ENCODE results near the gene CADPS. TPM values are rescaled to one million over a fixed set of nuclear protein-coding genes. Genes with fewer than 3 reads are reported as not detected.

Gene CADPS
- polyA plus RNA-seq, 1 donor from 2014 or later, result 118 TPM

DNA sequence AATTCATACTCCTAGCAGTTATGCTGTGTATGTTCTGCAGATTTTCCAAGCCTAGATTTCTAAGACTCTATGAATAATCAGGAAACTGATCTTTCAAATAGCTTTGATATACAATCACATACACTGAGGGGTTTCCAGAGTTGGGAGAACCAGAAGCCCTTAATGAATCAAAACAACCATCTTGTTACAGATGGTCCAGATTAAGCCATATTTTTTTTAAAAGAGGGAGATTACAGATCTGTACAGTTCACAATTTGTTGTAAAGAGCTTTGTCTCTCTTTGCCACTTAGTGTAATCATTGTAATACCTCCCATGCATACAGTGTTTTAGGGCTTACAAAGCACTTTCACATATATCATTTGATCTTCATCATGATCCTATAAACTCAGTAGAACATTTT lies 47.7 kb downstream of the CADPS start:
- H3K4me2 ChIP-seq (ENCODE audit: low read length), result no peak overlapping the region
- no peaks in the 10 kb centered on the region for H4K20me1 ChIP-seq (ENCODE audit: insufficient read depth)
- no peak overlapping the region for H3K4me3 ChIP-seq (ENCODE audit: low read length)
- peaks cover 5% of the 10 kb centered on the region for H3K27me3 ChIP-seq (ENCODE audit: insufficient read depth, low read depth, low read length)
- no peaks in the 10 kb centered on the region for H3K36me3 ChIP-seq (ENCODE audit: insufficient read depth, low read length)
- H3K9ac ChIP-seq (ENCODE audit: low read length), result no peak overlapping the region
- no peak overlapping the region for H3K27ac ChIP-seq (ENCODE audit: low read length)
- no peak overlapping the region for H2AFZ ChIP-seq (ENCODE audit: low read depth, low read length)
- no peaks in the 10 kb centered on the region for H3F3A ChIP-seq (ENCODE audit: insufficient read depth, low read length, poor library complexity, severe bottlenecking)
- H3K9me2 ChIP-seq (ENCODE audit: insufficient read depth, low read length), result no peaks in the 10 kb centered on the region
- TF ChIP-seq RAD21 (conservative IDR thresholded peaks at IDR 0.05) (no peak), POLR2AphosphoS5 (IDR thresholded peaks at IDR 0.05) (no peak), EZH2 (IDR thresholded peaks at IDR 0.05; ENCODE audit: borderline replicate concordance, insufficient read depth, low read length, poor library complexity, severe bottlenecking) (no peak), TAF1 (IDR thresholded peaks at IDR 0.05; ENCODE audit: low read depth) (no peak), MXI1 (conservative IDR thresholded peaks at IDR 0.05; ENCODE audit: poor library complexity, severe bottlenecking) (no peak), EP300 (conservative IDR thresholded peaks at IDR 0.05; ENCODE audit: poor library complexity, severe bottlenecking) (no peak), SMC3 (conservative IDR thresholded peaks at IDR 0.05; ENCODE audit: poor library complexity) (no peak)
- TF ChIP-seq, protein P1, sequence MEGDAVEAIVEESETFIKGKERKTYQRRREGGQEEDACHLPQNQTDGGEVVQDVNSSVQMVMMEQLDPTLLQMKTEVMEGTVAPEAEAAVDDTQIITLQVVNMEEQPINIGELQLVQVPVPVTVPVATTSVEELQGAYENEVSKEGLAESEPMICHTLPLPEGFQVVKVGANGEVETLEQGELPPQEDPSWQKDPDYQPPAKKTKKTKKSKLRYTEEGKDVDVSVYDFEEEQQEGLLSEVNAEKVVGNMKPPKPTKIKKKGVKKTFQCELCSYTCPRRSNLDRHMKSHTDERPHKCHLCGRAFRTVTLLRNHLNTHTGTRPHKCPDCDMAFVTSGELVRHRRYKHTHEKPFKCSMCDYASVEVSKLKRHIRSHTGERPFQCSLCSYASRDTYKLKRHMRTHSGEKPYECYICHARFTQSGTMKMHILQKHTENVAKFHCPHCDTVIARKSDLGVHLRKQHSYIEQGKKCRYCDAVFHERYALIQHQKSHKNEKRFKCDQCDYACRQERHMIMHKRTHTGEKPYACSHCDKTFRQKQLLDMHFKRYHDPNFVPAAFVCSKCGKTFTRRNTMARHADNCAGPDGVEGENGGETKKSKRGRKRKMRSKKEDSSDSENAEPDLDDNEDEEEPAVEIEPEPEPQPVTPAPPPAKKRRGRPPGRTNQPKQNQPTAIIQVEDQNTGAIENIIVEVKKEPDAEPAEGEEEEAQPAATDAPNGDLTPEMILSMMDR (IDR thresholded peaks at IDR 0.05; ENCODE audit: poor library complexity, severe bottlenecking), result no peak
- TF ChIP-seq, protein P2, sequence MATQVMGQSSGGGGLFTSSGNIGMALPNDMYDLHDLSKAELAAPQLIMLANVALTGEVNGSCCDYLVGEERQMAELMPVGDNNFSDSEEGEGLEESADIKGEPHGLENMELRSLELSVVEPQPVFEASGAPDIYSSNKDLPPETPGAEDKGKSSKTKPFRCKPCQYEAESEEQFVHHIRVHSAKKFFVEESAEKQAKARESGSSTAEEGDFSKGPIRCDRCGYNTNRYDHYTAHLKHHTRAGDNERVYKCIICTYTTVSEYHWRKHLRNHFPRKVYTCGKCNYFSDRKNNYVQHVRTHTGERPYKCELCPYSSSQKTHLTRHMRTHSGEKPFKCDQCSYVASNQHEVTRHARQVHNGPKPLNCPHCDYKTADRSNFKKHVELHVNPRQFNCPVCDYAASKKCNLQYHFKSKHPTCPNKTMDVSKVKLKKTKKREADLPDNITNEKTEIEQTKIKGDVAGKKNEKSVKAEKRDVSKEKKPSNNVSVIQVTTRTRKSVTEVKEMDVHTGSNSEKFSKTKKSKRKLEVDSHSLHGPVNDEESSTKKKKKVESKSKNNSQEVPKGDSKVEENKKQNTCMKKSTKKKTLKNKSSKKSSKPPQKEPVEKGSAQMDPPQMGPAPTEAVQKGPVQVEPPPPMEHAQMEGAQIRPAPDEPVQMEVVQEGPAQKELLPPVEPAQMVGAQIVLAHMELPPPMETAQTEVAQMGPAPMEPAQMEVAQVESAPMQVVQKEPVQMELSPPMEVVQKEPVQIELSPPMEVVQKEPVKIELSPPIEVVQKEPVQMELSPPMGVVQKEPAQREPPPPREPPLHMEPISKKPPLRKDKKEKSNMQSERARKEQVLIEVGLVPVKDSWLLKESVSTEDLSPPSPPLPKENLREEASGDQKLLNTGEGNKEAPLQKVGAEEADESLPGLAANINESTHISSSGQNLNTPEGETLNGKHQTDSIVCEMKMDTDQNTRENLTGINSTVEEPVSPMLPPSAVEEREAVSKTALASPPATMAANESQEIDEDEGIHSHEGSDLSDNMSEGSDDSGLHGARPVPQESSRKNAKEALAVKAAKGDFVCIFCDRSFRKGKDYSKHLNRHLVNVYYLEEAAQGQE (IDR thresholded peaks at IDR 0.05; ENCODE audit: borderline replicate concordance), result no peak
- no peaks in the 10 kb centered on the region for H3K9me3 ChIP-seq (ENCODE audit: low read length)
- H3K79me2 ChIP-seq (replicated peaks; ENCODE audit: insufficient read depth, low read length), result no peaks in the 10 kb centered on the region

DNA sequence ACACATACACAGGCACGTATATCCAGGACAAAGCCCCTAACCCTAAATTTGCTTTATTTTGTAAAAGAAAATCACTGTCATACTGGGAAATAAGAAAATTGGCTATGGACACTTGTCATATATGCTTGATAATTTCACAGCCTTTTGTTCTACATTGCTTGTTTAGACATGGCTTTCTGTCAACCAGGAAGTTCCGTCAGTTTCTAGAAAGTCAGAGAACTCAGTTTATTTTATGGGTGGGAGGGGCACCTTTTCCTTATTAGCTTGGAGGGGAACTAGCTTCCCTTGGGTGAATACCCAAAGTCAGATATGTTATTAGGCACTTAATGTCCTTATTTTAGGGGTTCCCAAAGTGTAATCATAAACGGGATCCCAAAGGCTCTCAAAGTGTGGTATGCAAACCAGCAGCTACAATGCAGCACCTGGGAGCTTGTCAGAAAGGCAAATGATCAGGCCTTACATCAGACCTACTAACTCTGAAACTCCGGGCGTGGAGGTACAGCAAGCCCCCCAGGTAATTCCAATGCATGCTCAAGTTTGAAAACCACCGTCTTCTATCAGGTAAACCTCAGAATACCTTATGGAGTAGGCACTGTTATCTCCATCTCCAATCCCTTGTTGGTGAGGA lies 50.1 kb downstream of the CADPS start:
- H3K4me3 ChIP-seq (ENCODE audit: low read length), result no peak overlapping the region
- no peaks in the 10 kb centered on the region for H3K9me2 ChIP-seq (ENCODE audit: insufficient read depth, low read length)
- no peaks in the 10 kb centered on the region for H3K36me3 ChIP-seq (ENCODE audit: insufficient read depth, low read length)
- H3K27ac ChIP-seq (ENCODE audit: low read length), result no peak overlapping the region
- no peaks in the 10 kb centered on the region for H3K79me2 ChIP-seq (replicated peaks; ENCODE audit: insufficient read depth, low read length)
- H4K20me1 ChIP-seq (ENCODE audit: insufficient read depth), result no peaks in the 10 kb centered on the region
- no peaks in the 10 kb centered on the region for H3F3A ChIP-seq (ENCODE audit: insufficient read depth, low read length, poor library complexity, severe bottlenecking)
- peaks cover 5% of the 10 kb centered on the region for H3K27me3 ChIP-seq (ENCODE audit: insufficient read depth, low read depth, low read length)
- no peak overlapping the region for H3K4me2 ChIP-seq (ENCODE audit: low read length)
- H3K9me3 ChIP-seq (ENCODE audit: low read length), result no peaks in the 10 kb centered on the region
- no peak for TF ChIP-seq EP300 (conservative IDR thresholded peaks at IDR 0.05; ENCODE audit: poor library complexity, severe bottlenecking)
- TF ChIP-seq RAD21 (conservative IDR thresholded peaks at IDR 0.05), result no peak
- TF ChIP-seq, protein P1 (IDR thresholded peaks at IDR 0.05; ENCODE audit: poor library complexity, severe bottlenecking), result no peak
- no peak for TF ChIP-seq MXI1 (conservative IDR thresholded peaks at IDR 0.05; ENCODE audit: poor library complexity, severe bottlenecking)
- TF ChIP-seq, protein P2 (IDR thresholded peaks at IDR 0.05; ENCODE audit: borderline replicate concordance), result no peak
- no peak for TF ChIP-seq SMC3 (conservative IDR thresholded peaks at IDR 0.05; ENCODE audit: poor library complexity)
- H3K9ac ChIP-seq (ENCODE audit: low read length), result no peak overlapping the region
- H2AFZ ChIP-seq (ENCODE audit: low read depth, low read length), result no peak overlapping the region

All from neural cell (in vitro differentiated cells).